ENCODE data around the gene IRF4.

IRF4 gene

GRCh38 chr6:398558-399078, 7.1 kb downstream of the IRF4 start:
- no peak for DNase-seq

DNA sequence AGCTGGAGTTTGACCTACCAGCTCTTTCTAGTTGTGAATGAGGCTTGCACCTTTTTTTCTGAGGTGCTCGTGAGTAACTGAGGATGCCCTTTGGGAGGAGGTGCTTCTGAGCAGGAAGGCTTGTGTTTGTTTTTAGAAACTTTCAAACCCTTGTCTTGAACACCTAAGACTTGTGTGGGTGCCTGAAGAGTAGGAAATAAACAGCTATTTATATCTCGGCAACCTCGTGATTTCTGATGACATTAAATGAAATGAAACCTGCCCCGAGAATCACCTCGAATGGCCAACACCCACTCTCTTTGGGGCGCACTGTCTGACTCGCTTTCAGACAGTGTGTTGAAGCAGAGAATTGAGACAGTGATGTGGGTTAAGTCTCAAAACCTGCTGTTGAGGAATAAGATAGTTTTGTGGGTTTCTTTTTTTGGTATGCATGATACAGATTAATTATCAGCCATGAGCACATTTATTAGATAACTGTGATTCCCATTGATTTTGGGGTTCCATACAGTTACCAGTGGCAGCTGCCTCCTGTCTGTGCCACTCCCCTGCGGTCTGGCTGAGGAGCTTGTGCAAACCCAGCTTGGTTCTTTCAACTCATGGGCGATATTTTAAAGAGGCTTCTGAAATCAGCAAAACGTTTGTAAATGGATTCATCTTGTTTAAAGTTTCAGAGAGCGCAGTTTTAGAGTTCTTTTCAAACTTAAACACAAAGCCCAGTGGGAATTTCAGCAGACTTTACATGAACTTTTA, 8.4 kb downstream of the IRF4 start:
- no peak for DNase-seq

DNA sequence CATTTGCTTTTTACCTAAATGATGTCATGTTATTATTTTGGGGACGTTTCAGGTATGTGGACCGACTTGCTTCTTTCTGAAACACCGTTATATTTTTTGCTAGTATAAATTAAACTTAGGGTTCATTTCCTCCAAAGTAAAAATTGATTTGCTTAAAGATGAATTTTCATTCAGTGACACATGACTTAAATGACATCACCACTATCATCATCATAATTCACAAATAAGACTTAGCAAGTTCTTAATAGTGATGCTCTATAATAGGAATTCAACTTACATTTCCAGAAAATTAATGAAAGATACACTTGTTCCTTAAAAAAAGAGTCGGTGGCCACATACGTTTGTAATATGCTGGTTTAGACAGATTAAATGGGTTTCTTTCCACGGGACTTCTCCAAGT, 9.3 kb downstream of the IRF4 start:
- no peak for DNase-seq

GRCh38 chr6:401239-401993, 9.9 kb downstream of the IRF4 start:
- no peak for DNase-seq

- no peak for DNase-seq
Measured at GRCh38 chr6:401994-402640, 10.6 kb downstream of the IRF4 start.

- no peak for DNase-seq
Measured at GRCh38 chr6:402901-403658, 11.5 kb downstream of the IRF4 start.

DNA sequence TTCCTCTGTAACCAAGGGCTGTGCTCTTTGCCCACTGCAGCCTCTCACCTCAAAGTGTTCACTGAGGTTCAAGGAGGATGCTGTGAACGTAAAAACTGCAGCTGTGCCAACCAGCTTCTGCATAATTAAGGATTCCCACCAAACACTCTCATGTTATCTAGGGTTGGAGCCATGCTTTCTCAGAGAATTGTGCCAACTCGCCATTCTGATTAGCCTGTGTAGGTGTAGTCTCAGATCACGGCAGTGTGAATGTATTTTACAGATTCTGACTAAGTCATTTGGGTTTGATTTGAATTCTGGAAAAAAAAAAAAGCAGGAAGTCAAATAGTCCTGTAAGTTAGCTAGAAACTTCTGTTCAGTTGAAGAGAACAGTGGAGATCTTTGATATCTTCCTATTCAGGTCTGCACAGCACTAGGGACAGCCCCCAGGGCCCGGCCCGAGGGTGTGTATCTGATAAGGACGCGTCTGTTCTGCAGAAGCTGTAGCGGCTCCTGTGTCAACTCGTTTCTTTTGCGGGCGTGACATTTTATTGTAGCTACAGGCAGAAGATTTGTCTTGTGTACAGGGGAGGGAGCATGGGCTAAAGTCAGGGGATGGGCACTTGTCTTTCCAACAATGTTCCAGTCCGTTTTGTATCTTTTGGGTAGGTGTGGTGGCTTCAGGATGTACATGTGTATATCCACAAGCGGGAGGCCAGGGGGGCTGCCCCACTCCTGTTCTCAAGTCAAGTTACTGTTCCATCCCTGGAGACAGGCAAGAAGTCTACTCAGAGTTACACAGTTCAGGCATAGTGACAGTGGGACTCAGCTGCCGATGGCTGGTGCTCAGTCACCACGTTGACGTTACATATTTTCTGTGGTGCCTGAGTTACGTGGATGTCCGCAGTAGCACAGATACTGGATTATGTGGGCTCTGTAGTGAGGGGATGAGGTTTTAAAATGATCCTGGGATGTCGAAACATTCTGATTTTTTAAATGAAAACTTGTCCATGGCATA, 12.4 kb downstream of the IRF4 start:
- DNase-seq: no peak

GRCh38 chr6:404685-405423, 13.3 kb downstream of the IRF4 start:
- no peak for DNase-seq

GRCh38 chr6:408148-408547, 16.6 kb downstream of the IRF4 start:
- no peak for DNase-seq

GRCh38 chr6:408599-409102, 17.1 kb downstream of the IRF4 start:
- peak; percentile 16 for DNase-seq

GRCh38 chr6:409370-409972, 17.9 kb downstream of the IRF4 start:
- no peak for DNase-seq

GRCh38 chr6:410555-411395, 19.2 kb downstream of the IRF4 start:
- DNase-seq: no peak

GRCh38 chr6:411402-412145, 20.0 kb downstream of the IRF4 start:
- no peak for DNase-seq

- no peak for DNase-seq
Measured at GRCh38 chr6:412146-412886, 20.8 kb downstream of the IRF4 start.

DNA sequence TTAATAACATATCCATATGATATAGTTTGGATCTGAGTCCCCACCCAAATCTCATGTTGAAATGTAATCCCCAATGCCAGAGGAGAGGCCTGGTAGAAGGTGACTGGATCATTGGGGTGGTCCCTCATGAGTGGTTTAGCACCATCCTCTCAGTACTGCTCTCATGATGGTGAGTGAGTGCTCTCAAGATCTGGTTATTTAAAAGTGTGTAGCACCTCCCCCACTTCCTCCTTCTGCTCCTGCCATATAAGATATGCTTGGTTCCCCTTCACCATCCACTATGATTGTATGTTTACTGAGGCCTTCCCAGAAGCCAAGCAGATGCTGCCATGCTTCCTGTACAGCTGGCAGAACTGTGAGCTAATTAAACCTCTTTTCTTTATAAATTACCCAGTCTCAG, 22.9 kb downstream of the IRF4 start:
- no peak for DNase-seq

- DNase-seq: no peak
Measured at GRCh38 chr6:415087-415486, 23.5 kb downstream of the IRF4 start.

GRCh38 chr6:421211-421610, 29.7 kb downstream of the IRF4 start:
- no peak for DNase-seq

All from fibroblast of skin of scalp (primary cell).